ENCODE data around the gene ANKRD16.
"Not testable (repeated sequence)": the region's sequence is repeated elsewhere in the genome, so short reads cannot be mapped to it uniquely, and the experiment has no call there.

DNA sequence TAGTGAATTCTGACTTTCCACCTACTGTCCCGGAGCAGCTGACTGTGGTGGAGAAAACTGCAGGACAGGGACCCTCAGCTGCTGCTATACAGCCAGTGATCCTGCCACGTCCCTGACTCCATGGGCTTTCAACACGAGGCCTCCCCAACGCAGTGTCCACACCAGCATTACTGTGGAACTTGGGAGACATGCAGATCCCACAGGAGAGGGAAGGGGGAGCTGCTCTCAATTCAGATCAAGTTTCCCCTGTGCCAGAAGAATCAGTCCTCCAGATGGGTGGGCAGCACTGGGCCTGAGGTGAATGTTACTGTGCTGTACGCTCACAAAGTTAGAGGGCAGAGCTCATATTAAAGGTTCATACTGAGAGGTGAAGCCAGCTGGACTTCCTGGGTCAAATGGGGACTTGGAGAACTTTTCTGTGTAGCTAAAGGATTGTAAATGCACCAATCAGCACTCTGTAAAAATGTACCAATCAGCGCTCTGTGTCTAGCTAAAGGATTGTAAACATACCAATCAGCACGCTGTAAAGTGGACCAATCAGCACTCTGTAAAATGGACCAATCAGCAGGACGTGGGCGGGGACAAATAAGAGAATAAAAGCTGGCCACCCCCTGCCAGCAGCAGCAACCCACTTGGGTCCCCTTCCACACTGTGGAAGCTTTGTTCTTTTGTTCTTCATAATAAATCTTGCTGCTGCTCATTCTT lies 26.6 kb downstream of the ANKRD16 start:
- TF ChIP-seq POLR2A (IDR thresholded peaks at IDR 0.05; ENCODE audit: insufficient read depth in 1 of 2, low read depth in 2 of 2, low read length in 2 of 2); ZSCAN30 (CRISPR knock-in tag; IDR thresholded peaks at IDR 0.05); RELA (CRISPR knock-in tag; IDR thresholded peaks at IDR 0.05); SMAD1 (CRISPR knock-in tag; IDR thresholded peaks at IDR 0.05; ENCODE audit: borderline replicate concordance, low read depth): not testable (repeated sequence)
